GM12878 (cell line): ENCODE data around the gene OSBP. TPM values are rescaled to one million over a fixed set of nuclear protein-coding genes. Genes with fewer than 3 reads are reported as not detected.

Experiments used
- ATAC-seq: fragments of 200-7000 bp; cut with Tn5 transposase; 3 replicates; pipeline ENCODE4 v1.9.1; 2020; ENCODE audit warnings: mild to moderate bottlenecking, moderate library complexity
- BruUV-seq: library from RNA; stranded (reverse); fragments of 400-500 nt; replicated peaks from 2 replicates; lab custom pipeline; 2021; lab: Mats Ljungman, UMichigan
- CTCF ChIA-PET: fragments of 300-600 bp; sonication (Branson Sonifier 250); formaldehyde crosslinking; extraction: SDS; loops from one replicate; lab custom pipeline; 2021; ENCODE audit warnings: inconsistent platforms; lab: Yijun Ruan, JAX
- POLR2A ChIA-PET: fragments of 350-600 bp; formaldehyde crosslinking; extraction: SDS; loops from one replicate; lab custom pipeline; 2021; ENCODE audit warnings: inconsistent platforms; lab: Charles Lee
- RAD21 ChIA-PET: fragments of 300-600 bp; sonication (Branson Sonifier 250); formaldehyde crosslinking; loops from one replicate; lab custom pipeline; 2023; ENCODE audit warnings: antibody characterized with exemption; ENCODE audit not compliant: unreplicated experiment; lab: Charles Lee
- SMC1A ChIA-PET: fragments of 300-600 bp; sonication (Branson Sonifier 250); formaldehyde crosslinking; loops from one replicate; lab custom pipeline; 2023; ENCODE audit not compliant: unreplicated experiment, uncharacterized antibody; lab: Charles Lee
- DNase-seq: peaks from one replicate; pipeline ENCODE4 v3.0.0-alpha.2; 2011; ENCODE audit warnings: low read depth, low spot score
- FAIRE-seq: peaks from 3 replicates; lab custom pipeline; 2011; peaks lifted over from hg19 to GRCh38; lab: Jason Lieb, UNC
- H2AFZ ChIP-seq: 2 replicates; pipeline ENCODE4 v1.6.0; 2011; ENCODE audit warnings: low read depth, low read length, control low read depth; ENCODE audit not compliant: control insufficient read depth
- H3K27ac ChIP-seq: 2 replicates; pipeline ENCODE4 v1.5.1; 2011; ENCODE audit warnings: control low read depth; ENCODE audit not compliant: control insufficient read depth, insufficient read depth
- H3K27me3 ChIP-seq, 2 experiments: replicated peaks in 1 of 2; 2 replicates each; pipeline versions ENCODE4 v1.6.0 to v1.6.1; 2011; ENCODE audit warnings: low read length in 1 of 2; ENCODE audit not compliant: control insufficient read depth in 2 of 2, insufficient read depth in 2 of 2
- H3K36me3 ChIP-seq, 2 experiments: 2 replicates each; pipeline ENCODE4 v1.5.1; 2011; ENCODE audit warnings: low read length in 1 of 2; ENCODE audit not compliant: control insufficient read depth in 2 of 2, insufficient read depth in 2 of 2
- H3K4me1 ChIP-seq: 2 replicates; pipeline ENCODE4 v1.6.1; 2011; ENCODE audit warnings: mild to moderate bottlenecking, low read length, moderate library complexity, mixed read lengths; ENCODE audit not compliant: control insufficient read depth, insufficient read depth
- H3K4me2 ChIP-seq: 2 replicates; pipeline ENCODE4 v1.6.0; 2011; ENCODE audit warnings: control low read depth; ENCODE audit not compliant: control insufficient read depth, insufficient read depth
- H3K4me3 ChIP-seq: fragments of 200-600 bp; sonication (generic); 2 replicates; pipeline ENCODE4 v1.5.1; 2016
- H3K79me2 ChIP-seq: 2 replicates; pipeline ENCODE4 v1.6.0; 2011; ENCODE audit warnings: low read length; ENCODE audit not compliant: control insufficient read depth, insufficient read depth
- H3K9ac ChIP-seq: 2 replicates; pipeline ENCODE4 v1.8.0; 2011; ENCODE audit warnings: low read length, control low read depth, mixed read lengths; ENCODE audit not compliant: control insufficient read depth, insufficient read depth
- H3K9me3 ChIP-seq: replicated peaks from 3 replicates; pipeline ENCODE4 v1.5.1; 2011; ENCODE audit warnings: mild to moderate bottlenecking, low read length; ENCODE audit not compliant: control insufficient read depth, insufficient read depth
- H4K20me1 ChIP-seq: 2 replicates; pipeline ENCODE4 v1.6.0; 2011; ENCODE audit not compliant: control insufficient read depth, insufficient read depth
- ATF7 ChIP-seq: fragments of 450-650 bp; IDR thresholded peaks from 2 replicates; pipeline ENCODE4 v1.6.1; 2016; ENCODE audit warnings: low read depth, mild to moderate bottlenecking
- BCLAF1 ChIP-seq: fragments of 450-650 bp; IDR thresholded peaks from 2 replicates; pipeline ENCODE4 v1.6.1; 2017; ENCODE audit warnings: antibody characterized with exemption, mild to moderate bottlenecking, moderate library complexity
- BMI1 ChIP-seq: fragments of 450-650 bp; IDR thresholded peaks from 2 replicates; pipeline ENCODE4 v1.6.1; 2016; ENCODE audit warnings: mild to moderate bottlenecking, moderate library complexity, borderline replicate concordance
- CHD1 ChIP-seq: IDR thresholded peaks from 2 replicates; pipeline ENCODE4 v1.6.1; 2012; ENCODE audit warnings: low read depth, low read length, improper control_type of control experiment
- FOXK2 ChIP-seq: fragments of 450-650 bp; IDR thresholded peaks from 2 replicates; pipeline ENCODE4 v1.6.1; 2017; ENCODE audit warnings: mild to moderate bottlenecking, moderate library complexity
- HCFC1 ChIP-seq: fragments of 150-350 bp; IDR thresholded peaks from 2 replicates; pipeline ENCODE4 v1.6.1; 2014; ENCODE audit warnings: low read length
- IKZF1 ChIP-seq: fragments of 450-650 bp; conservative IDR thresholded peaks from 2 replicates; pipeline ENCODE4 v1.6.1; 2017; ENCODE audit warnings: antibody characterized with exemption, mild to moderate bottlenecking
- SREBF1 ChIP-seq: IDR thresholded peaks from 2 replicates; pipeline ENCODE4 v1.6.1; 2012; ENCODE audit warnings: mild to moderate bottlenecking, low read length
- SREBF2 ChIP-seq: IDR thresholded peaks from 2 replicates; pipeline ENCODE4 v1.6.1; 2012; ENCODE audit warnings: mild to moderate bottlenecking, low read length
- STAT1 ChIP-seq: fragments of 450-650 bp; conservative IDR thresholded peaks from 2 replicates; pipeline ENCODE4 v1.6.1; 2014; ENCODE audit warnings: antibody characterized with exemption, mild to moderate bottlenecking
- TARDBP ChIP-seq: IDR thresholded peaks from 2 replicates; pipeline ENCODE4 v1.6.1; 2016; ENCODE audit warnings: borderline replicate concordance
- ZNF207 ChIP-seq: fragments of 450-650 bp; IDR thresholded peaks from 2 replicates; pipeline ENCODE4 v1.6.1; 2014; ENCODE audit warnings: antibody characterized with exemption, mild to moderate bottlenecking, borderline replicate concordance
- ZNF24 ChIP-seq: fragments of 450-650 bp; IDR thresholded peaks from 2 replicates; pipeline ENCODE4 v1.6.1; 2017; ENCODE audit warnings: antibody characterized with exemption, mild to moderate bottlenecking
- ZNF384 ChIP-seq: IDR thresholded peaks from 2 replicates; pipeline ENCODE4 v1.6.1; 2012; ENCODE audit warnings: low read depth, mild to moderate bottlenecking, low read length, improper control_type of control experiment, borderline replicate concordance
- ZSCAN29 ChIP-seq: fragments of 450-650 bp; IDR thresholded peaks from 2 replicates; pipeline ENCODE4 v1.6.1; 2017; ENCODE audit warnings: mild to moderate bottlenecking, moderate library complexity
- WGBS: methylation state at CpG from one replicate; pipeline ENCODE4 v1.1.6; 2016; ENCODE audit warnings: low lambda C conversion rate; ENCODE audit not compliant: insufficient replicate concordance, insufficient coverage; ENCODE audit errors: missing lambda C conversion rate; 5-methylcytosine and 5-hydroxymethylcytosine counted together
- in situ Hi-C: fragments of 300-500 bp; cut with MboI; formaldehyde crosslinking; loops from 9 replicates; pipeline ENCODE4 v1.14.3; 2018; ENCODE audit warnings: mixed read lengths
- intact Hi-C: fragments of 100-400 bp; cut with micrococcal nuclease; formaldehyde crosslinking; loops from one replicate; pipeline ENCODE4 v1.14.2; 2022; ENCODE audit not compliant: unreplicated experiment
- polyA plus RNA-seq, 11 experiments: library from polyadenylated mRNA; depleted of rRNA in 4 of 11; unstranded in 6 of 11; stranded (reverse) in 5 of 11; fragments of >200 nt; fragmentation: Nextera tagmentation in 4 of 11; fragmentation: Illumina TruSeq in 1 of 11; extraction: Ambion mirVana in 4 of 11; extraction: Trizol in 1 of 11; gene quantifications; 1 replicate in 1 of 11; 2 replicates in 10 of 11; pipeline versions ENCODE4 v1.2.1 to v1.2.3, GENCODE V29; 2011 to 2016; ENCODE audit warnings: inconsistent platforms in 2 of 11, missing spikeins in 2 of 11, low read depth in 1 of 11
- total RNA-seq, 4 experiments: library from RNA; depleted of rRNA in 3 of 4; stranded (reverse); fragments of >200 nt in 3 of 4; fragmentation: Illumina TruSeq in 1 of 4; extraction: Trizol in 1 of 4; gene quantifications; 2 replicates each; pipeline versions ENCODE4 v1.2.1 to v1.2.3, GENCODE V29; 2013 to 2021
- TF ChIP-seq, protein P1 (sequence below): IDR thresholded peaks from 2 replicates; pipeline ENCODE4 v1.6.1; 2011; ENCODE audit warnings: borderline replicate concordance, low read depth, mild to moderate bottlenecking, moderate library complexity, low read length; ENCODE audit not compliant: insufficient read depth, poor library complexity, severe bottlenecking
- TF ChIP-seq, protein P2 (sequence below): fragments of 450-650 bp; IDR thresholded peaks from 2 replicates; pipeline ENCODE4 v1.6.1; 2017; ENCODE audit warnings: low read depth, mild to moderate bottlenecking, moderate library complexity

OSBP gene
- total and polyA plus RNA-seq, 10 of the 15 experiments (the other 5 are each of a cell fraction or from before 2014, with no cell fraction given), result 5.9 to 41.2 (median 21.7) TPM

- ChIA-PET SMC1A (interaction anchor here (1.0 to 1.4 kb wide), 2 partner anchors 9 to 14 kb away, joined by 3 to 4 read pairs; no protein-coding TSS in a partner anchor), POLR2A (interaction anchor here (0.7 kb wide), 1 partner anchor 326 kb away, joined by 4 read pairs; no protein-coding TSS in a partner anchor), CTCF (interaction anchor here (1.9 to 2.8 kb wide), 2 partner anchors 9 to 14 kb away, joined by 5 to 10 read pairs; no protein-coding TSS in a partner anchor), RAD21 (interaction anchor here (0.6 kb wide), 1 partner anchor 14 kb away, joined by 3 read pairs; no protein-coding TSS in a partner anchor)
- WGBS, result 52% methylated on average over 30 of the region's 30 CpGs
- Histone ChIP-seq H3K36me3 (no peaks in the 10 kb centered on the region), H3K4me2 (peak overlapping the region; percentile 46), H3K79me2 (no peaks in the 10 kb centered on the region), H3K27me3 (no peaks in the 10 kb centered on the region), H4K20me1 (no peaks in the 10 kb centered on the region), H3K9me3 (no peaks in the 10 kb centered on the region), H3K27ac (no peak overlapping the region), H3K4me1 (no peaks in the 10 kb centered on the region), H3K9ac (peak overlapping the region; percentile 72), H3K4me3 (peak overlapping the region; percentile 74), H2AFZ (peak overlapping the region; percentile 70)
- no TSS peak for BruUV-seq
- in situ Hi-C loops, result loop anchor here (5.0 to 10.0 kb wide), 5 partner anchors 115 to 977 kb away; partner anchors contain the start of genes DTX4, LPXN, MPEG1 and MS4A6A
- intact Hi-C loops, result loop anchor here (2.0 to 10.0 kb wide), 4 partner anchors 65 to 977 kb away; partner anchors contain the start of genes LPXN, OSBP, PATL1 and ZFP91
- FAIRE-seq (no peak), DNase-seq (no peak), ATAC-seq (no peak)
- TF ChIP-seq FOXK2 (no peak), ATF7 (no peak), TARDBP (peak; percentile 78; the same call in 1 of the 2 replicates), SREBF2 (peak; percentile 86), SREBF1 (no peak), CHD1 (no peak), ZNF384 (peak; percentile 32; the same call in 1 of the 2 replicates), STAT1 (no peak), HCFC1 (no peak), BCLAF1 (no peak), ZNF207 (no peak), ZSCAN29 (peak; percentile 81; the same call in 1 of the 2 replicates), ZNF24 (peak; percentile 96), BMI1 (no peak), IKZF1 (no peak)
- TF ChIP-seq, protein P1, sequence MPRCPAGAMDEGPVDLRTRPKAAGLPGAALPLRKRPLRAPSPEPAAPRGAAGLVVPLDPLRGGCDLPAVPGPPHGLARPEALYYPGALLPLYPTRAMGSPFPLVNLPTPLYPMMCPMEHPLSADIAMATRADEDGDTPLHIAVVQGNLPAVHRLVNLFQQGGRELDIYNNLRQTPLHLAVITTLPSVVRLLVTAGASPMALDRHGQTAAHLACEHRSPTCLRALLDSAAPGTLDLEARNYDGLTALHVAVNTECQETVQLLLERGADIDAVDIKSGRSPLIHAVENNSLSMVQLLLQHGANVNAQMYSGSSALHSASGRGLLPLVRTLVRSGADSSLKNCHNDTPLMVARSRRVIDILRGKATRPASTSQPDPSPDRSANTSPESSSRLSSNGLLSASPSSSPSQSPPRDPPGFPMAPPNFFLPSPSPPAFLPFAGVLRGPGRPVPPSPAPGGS, result no peak
- TF ChIP-seq, protein P2, sequence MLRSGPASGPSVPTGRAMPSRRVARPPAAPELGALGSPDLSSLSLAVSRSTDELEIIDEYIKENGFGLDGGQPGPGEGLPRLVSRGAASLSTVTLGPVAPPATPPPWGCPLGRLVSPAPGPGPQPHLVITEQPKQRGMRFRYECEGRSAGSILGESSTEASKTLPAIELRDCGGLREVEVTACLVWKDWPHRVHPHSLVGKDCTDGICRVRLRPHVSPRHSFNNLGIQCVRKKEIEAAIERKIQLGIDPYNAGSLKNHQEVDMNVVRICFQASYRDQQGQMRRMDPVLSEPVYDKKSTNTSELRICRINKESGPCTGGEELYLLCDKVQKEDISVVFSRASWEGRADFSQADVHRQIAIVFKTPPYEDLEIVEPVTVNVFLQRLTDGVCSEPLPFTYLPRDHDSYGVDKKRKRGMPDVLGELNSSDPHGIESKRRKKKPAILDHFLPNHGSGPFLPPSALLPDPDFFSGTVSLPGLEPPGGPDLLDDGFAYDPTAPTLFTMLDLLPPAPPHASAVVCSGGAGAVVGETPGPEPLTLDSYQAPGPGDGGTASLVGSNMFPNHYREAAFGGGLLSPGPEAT, result no peak
These were observed 63.7 kb downstream of the OSBP start for GRCh38 chr11:59551659-59552521.
